HG02870 (cell line): Measurements from ENCODE around the gene NUFIP1.
"Not testable (repeated sequence)": the region's sequence is repeated elsewhere in the genome, so short reads cannot be mapped to it uniquely, and the experiment has no call there.

Experiments used
- ATAC-seq: cut with Tn5 transposase; IDR thresholded peaks from one replicate; pipeline ENCODE4 v1.9.1; 2021; ENCODE audit warnings: mild to moderate bottlenecking, moderate library complexity; ENCODE audit not compliant: unreplicated experiment

NUFIP1 gene

DNA sequence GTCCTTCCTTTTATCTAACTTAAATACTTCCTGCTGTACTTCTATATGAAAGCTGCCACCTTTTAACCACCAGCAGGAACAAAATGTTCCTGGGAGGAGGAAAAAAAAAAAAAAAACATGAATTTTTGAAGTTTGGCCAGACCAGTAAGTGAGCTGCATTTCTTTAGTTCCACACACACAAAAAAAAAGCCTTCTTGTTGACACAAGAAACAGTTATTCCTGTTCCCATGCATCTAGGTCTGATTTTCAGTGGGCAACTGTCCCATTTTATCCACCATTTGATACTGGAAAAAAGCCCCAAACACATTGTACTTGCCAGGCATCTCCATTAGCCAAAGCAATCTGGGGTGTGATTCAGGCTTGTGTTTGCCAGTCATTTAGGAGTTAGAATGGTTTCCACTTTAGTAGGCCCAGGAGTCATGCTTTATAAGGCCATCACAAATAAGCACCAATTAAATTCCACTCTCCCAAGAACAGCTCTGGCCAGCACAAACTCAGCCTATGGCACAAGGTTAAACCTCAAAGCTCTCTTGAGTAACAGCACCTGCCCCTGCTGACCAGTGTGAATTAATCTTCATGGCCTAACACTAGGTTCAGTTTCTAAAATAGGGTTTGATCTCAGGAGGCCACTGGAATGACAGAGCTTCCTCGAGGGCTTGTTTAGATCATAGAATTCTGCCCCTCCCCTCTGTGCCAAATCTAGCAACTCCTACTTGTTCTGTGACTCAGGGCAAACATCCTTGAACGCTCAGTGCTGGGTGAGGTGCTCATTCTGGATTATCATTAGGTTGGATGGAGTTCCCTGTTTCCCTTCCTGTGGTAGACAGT lies 67.1 kb downstream of the NUFIP1 start:
- ATAC-seq: no peak

GRCh38 chr13:44921246-44921877 lies 67.9 kb downstream of the NUFIP1 start:
- ATAC-seq: no peak

- no peak for ATAC-seq
Observed at GRCh38 chr13:44920013-44920412, 69.3 kb downstream of the NUFIP1 start.

- ATAC-seq: no peak
Observed at GRCh38 chr13:44919104-44919804, 70.0 kb downstream of the NUFIP1 start.

DNA sequence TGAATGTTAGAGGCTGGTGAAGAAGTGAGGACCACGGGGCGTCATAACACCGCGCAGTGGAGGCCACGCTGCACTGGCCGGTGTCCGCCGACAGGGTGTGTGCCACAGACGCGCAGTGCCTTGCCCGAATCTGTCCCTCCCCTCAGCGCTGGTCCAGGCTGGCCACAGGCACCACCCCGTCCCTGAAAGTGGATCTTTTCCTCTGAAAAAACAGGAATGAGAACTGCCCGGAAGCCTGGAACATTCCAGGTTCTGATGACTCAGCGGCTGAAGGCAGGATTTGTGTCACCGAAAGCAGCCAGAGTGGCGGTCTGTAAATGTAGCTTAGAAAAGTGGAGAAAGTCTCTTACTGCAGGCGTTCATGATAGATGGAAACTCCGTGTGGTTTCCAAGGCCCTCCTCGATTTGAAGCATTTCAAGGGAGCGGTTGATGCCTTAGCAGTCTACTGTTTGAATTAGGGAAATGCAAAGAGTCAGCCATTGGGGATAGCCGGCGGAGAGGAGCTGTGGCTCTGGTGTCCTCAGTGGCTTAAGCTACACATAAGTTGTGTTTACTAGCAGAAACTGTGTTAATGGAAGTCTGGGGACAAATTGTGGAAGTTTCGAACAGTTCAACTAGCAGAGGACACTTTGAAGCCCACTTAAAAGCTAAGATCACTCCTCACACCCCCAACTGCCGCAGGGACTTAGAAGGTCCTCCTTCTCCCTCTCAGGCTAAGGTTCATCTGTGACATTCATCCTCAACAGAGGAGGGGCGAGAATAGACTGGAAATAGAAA lies 70.8 kb downstream of the NUFIP1 start:
- ATAC-seq: peak; percentile 75

DNA sequence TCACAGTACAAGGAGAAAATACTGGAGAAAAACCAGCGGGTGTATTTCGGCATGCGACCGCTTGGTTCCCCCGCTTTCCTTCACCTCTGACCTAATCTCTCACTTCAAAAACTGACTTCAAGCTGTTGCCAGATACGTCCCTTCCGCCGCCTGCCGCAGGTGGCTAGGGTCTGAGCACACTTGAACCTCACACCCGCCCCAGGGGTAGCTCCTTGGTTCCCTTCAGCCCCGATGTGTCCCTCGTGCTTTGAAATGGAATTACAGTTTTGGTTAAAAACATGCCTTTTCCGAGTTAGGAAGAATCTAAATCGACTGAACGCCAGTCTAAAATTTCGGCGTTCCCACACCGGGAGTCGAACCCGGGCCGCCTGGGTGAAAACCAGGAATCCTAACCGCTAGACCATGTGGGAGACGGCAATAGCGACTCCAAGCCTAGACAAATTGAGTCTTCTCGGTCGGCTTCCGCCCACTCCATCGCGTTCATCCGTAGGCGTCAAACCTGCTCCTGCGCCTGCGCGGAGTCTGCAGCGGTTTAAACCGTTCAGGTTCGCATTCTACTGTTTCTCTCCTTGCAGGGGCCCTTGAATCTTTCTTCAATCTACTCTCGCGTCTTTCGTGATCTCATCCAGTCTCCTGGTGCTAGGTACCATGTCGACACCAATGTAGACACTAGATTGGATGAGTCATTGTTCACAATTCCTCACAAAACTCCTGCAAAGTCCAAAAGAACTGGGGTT lies 71.5 kb downstream of the NUFIP1 start:
- peak; percentile 78 for ATAC-seq

GRCh38 chr13:44912278-44913016 lies 76.8 kb downstream of the NUFIP1 start:
- ATAC-seq: no peak

DNA sequence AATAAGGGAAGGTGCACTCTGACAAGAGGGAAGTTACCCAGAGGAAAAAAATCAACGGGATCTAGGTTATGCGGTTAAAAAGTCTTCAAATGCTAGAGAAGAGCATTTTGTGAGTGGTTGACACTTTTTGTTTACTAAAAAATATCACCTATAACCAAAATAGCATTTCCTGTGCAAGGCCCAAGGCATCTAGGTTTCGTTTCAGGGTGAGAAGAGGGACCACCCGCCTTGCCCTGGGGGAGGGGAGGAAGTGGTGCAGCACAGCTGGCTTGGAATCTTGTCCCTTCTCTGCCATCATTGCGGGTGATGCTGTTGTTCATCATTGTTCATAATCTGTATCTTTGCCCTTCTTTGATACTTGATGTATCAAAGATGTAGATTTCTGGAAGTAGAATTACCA lies 80.6 kb downstream of the NUFIP1 start:
- ATAC-seq: no peak

GRCh38 chr13:44908266-44908665 lies 81.0 kb downstream of the NUFIP1 start:
- ATAC-seq: no peak

DNA sequence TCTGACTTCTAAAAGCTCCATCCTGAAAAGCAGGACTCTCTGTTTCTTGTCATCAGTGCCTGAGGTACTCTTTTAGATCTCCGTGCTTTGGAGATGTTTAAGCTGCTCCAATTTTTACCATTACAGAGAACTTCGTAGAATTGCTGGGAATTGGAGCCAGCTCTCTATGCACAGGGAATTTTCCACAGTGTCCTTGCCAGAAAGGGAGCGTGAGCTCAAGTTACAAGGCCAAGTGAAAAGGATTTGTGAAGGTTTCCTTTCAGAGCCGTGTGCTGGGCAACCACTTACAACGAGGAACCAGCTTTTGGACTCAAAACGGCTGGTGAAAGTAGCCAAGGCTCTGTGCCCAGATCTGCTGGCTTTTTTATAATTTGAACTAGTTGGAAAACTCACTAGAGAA lies 82.6 kb downstream of the NUFIP1 start:
- no peak for ATAC-seq

- no peak for ATAC-seq
Observed at GRCh38 chr13:44906230-44906629, 83.0 kb downstream of the NUFIP1 start.

GRCh38 chr13:44905556-44905955 lies 83.7 kb downstream of the NUFIP1 start:
- no peak for ATAC-seq

DNA sequence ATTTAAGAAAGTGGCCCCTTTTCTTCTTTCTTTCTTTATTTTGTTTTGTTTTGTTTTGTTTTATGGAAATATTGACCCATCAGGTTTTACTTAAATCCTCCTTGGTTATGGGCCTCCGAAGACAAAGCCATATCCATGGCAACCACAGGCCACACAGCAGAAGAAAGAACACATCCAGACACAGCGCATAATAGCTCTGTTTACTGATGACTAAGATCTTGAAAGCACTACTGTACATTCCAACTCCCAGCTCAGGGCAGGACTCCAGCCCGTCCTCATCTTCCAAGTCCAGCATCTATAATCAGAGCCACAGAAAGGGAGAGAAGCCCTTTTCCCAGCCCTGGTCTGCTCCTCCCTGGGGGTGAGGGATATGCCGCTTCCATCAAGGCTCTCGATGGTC lies 84.3 kb downstream of the NUFIP1 start:
- no peak for ATAC-seq

- ATAC-seq: no peak
Observed at GRCh38 chr13:44903574-44903985, 85.7 kb downstream of the NUFIP1 start.

DNA sequence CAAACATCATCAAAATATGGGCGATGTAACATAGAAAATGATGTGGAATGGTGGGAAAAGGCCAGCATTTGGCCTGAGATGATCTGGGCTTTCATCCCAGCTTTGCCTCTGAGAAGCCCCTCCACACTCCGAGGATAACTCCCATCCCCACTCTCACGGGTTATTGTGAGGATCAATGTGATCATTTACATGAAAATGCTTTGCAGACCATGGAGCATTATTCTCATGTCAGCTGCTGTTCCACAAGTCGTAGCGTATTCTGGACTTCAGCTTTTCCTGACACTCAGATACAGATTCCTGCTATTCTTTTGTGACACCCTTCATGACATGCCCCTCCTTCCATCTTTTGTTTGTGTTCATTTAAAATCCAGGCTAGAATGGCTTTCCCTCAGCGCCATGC lies 86.5 kb downstream of the NUFIP1 start:
- ATAC-seq: no peak

DNA sequence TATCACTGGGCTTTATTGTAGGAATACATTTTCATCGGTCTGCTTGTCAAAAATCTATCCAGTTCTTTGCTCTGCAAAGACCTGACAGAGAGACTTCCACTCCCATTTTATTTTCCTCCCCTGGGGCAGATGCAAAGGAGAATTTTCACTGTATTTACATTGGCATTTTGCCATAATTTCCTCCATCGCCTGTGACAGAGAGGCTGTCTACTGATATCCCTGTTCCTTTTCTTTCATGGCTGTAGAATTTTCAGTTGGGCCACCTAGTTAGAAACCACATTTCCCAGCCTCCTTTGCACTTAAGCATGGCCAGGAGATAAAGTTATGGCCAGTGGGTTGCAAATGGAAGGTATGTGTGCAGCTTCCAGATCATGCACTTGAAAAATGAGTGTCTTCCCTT lies 89.3 kb downstream of the NUFIP1 start:
- ATAC-seq: no peak

- not testable (repeated sequence) for ATAC-seq
Observed at GRCh38 chr13:44898308-44898707, 91.0 kb downstream of the NUFIP1 start.

GRCh38 chr13:44895953-44896335 lies 93.3 kb downstream of the NUFIP1 start:
- ATAC-seq: no peak

GRCh38 chr13:44895264-44895952 lies 93.9 kb downstream of the NUFIP1 start:
- no peak for ATAC-seq
